Vagina (tissue), 2 donors: Measurements from ENCODE around the gene KIAA1755.

ENCODE experiments used
- POLR2AphosphoS5 ChIP-seq, 2 donors: sonication (generic); formaldehyde crosslinking; IDR thresholded peaks; one replicate each; pipeline ENCODE4 v1.9.0; 2017; ENCODE audit warnings: antibody characterized with exemption in 2 of 2, mild to moderate bottlenecking in 2 of 2, low read depth in 1 of 2; ENCODE audit not compliant: insufficient read depth in 1 of 2
- TF ChIP-seq, protein P1 (sequence below), 3 experiments: fragments of 450-650 bp in 2 of 3; fragments of 200-600 bp in 1 of 3; sonication (generic) in 1 of 3; IDR thresholded peaks; one replicate each; pipeline ENCODE4 v1.5.1; 2017 to 2019; ENCODE audit warnings: antibody characterized with exemption in 3 of 3, mild to moderate bottlenecking in 2 of 3, moderate library complexity in 2 of 3

DNA sequence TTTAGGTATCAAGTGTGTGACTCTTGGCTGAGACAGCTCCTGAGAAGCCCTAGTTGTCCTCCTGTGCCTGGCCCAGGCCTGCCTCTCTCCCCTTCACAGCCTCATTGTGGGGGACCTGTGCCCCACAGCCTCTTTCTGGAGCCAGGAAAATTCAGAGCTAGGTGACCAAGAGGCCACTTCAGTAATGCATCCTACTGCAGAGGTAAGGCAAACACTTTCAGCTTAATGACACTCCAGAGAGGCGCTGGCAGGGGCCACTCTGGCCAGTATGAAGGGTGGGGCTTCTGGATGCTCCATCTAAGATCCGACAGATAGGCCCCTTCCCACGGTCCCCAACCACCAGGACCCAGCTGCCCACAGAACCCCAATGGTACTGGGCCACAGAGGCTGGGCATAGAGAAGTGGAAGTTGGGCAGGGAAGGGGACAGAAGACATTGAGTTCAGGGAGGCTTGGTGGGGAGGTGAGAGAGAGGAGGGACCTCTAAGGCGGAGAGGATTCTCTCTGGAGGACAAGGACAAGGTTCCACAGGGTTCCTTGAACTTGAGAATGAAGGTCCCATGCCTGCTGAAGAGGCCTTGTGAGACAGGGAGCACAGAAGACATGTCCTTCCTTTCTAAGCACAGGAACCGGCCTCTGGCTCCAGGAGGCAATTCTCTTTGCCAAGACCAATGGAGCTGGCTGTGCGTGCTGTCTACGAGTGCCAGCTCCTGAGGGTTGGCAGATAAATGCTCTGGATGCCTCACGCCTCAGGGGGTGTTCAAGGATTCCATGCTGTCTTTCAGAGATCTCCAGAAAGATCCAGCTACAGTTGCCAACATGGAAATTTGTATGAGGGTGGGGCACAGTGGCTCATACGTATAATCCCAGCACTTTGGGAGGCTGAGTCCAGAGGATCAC, 49.1 kb downstream of the KIAA1755 start:
- TF ChIP-seq, protein P1, sequence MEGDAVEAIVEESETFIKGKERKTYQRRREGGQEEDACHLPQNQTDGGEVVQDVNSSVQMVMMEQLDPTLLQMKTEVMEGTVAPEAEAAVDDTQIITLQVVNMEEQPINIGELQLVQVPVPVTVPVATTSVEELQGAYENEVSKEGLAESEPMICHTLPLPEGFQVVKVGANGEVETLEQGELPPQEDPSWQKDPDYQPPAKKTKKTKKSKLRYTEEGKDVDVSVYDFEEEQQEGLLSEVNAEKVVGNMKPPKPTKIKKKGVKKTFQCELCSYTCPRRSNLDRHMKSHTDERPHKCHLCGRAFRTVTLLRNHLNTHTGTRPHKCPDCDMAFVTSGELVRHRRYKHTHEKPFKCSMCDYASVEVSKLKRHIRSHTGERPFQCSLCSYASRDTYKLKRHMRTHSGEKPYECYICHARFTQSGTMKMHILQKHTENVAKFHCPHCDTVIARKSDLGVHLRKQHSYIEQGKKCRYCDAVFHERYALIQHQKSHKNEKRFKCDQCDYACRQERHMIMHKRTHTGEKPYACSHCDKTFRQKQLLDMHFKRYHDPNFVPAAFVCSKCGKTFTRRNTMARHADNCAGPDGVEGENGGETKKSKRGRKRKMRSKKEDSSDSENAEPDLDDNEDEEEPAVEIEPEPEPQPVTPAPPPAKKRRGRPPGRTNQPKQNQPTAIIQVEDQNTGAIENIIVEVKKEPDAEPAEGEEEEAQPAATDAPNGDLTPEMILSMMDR (IDR thresholded peaks at IDR 0.05) = no peak
- TF ChIP-seq POLR2AphosphoS5 (IDR thresholded peaks at IDR 0.05; ENCODE audit: insufficient read depth in 1 of 2, low read depth in 1 of 2) = no peak
